Measurements from ENCODE around the gene CALML5.

Gene CALML5

DNA sequence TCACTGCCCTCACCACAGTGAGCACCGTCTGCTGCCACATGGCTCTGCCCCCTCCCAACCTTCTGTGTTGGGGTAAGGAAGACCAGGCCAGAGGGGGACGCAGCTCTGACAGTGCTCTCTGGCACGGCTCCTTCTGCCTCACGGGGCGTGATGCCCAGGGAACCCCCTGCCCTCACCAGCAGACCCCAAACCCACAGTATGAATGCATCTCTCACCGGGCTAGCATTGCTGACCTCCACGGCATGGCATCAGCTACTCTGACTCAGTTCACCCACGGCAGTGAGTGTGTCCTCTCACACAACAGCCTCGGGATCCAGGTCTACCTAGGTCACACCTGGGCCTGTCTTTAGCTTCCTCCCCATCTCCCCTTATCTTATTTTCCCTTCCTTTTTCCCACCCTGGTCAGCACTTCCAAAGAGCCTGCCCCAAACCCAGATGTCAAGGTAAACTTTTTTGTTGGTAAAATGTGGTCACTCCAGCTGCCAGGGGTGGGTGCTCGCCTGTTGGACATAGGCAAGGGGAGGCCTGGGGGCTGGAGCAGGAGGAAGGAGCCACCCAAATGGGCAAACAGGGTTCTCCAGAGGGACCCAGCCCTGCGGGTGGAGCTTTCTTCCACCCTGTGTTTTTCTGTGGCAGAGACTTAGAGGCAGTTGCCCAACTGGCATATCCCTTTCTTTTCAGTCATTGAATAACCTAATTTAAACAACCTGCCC lies 29.8 kb upstream of the CALML5 start:
- Mint-ChIP-seq H3K36me3 (no peaks in the 10 kb centered on the region), H3K27ac (no peak overlapping the region), H3K4me1 (no peaks in the 10 kb centered on the region), H3K27me3 (peaks cover 24% of the 10 kb centered on the region), H3K9me3 (no peaks in the 10 kb centered on the region), H3K4me3 (no peak overlapping the region)
- no peak for DNase-seq
- CTCF ChIA-PET: interaction anchor here (0.7 to 2.0 kb wide), 4 partner anchors 19 to 94 kb away, joined by 3 to 6 read pairs (median 4); no protein-coding TSS in a partner anchor

DNA sequence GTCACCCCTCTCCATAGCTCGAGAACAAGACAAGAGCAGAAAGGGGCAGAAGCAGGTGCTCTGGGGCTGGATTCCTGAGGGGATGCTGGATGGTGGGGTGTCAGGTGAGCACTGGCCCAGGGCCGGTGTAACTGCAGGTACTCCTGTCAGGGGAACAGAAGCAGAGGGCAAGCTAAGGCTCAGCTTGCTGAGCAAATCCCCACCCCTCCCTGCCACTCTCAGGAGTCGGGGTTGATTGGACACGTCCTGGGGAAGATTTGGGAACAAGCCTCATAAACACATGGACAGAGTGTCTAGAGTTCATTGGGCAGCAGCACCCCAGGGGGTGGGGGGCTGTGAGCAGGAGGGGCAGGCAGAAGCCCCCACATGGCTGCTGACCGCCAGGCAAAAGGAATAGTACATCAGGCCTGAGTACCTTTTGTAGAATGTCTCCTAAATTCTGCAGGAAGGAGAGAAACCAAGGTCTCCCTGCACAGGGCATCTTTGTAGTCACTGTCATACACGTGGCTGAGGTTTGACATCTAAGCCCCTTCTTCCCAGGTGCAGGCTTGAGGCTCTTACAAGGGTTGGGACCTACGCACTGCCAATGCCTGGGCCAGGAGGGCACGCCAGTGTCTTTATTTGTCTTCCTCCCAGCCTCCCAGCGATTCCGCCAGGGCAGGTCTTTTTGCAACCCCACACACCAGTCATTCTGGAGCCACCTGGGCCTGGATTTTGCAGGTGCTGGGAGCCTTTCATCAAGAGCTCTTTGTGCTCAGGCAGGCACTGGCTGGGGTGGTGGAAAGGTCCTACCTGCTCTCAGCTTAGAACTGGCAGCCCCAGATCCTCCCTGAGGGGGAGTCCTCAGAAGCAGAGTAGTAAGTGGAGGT lies 28.2 kb upstream of the CALML5 start:
- no peak overlapping the region for H3K27ac Mint-ChIP-seq
- no peak for DNase-seq
- H3K36me3 Mint-ChIP-seq: no peaks in the 10 kb centered on the region
- peaks cover 29% of the 10 kb centered on the region for H3K27me3 Mint-ChIP-seq
- no peak overlapping the region for H3K4me3 Mint-ChIP-seq
- no peaks in the 10 kb centered on the region for H3K9me3 Mint-ChIP-seq
- CTCF ChIA-PET: no interaction called here
- H3K4me1 Mint-ChIP-seq: no peaks in the 10 kb centered on the region

DNA sequence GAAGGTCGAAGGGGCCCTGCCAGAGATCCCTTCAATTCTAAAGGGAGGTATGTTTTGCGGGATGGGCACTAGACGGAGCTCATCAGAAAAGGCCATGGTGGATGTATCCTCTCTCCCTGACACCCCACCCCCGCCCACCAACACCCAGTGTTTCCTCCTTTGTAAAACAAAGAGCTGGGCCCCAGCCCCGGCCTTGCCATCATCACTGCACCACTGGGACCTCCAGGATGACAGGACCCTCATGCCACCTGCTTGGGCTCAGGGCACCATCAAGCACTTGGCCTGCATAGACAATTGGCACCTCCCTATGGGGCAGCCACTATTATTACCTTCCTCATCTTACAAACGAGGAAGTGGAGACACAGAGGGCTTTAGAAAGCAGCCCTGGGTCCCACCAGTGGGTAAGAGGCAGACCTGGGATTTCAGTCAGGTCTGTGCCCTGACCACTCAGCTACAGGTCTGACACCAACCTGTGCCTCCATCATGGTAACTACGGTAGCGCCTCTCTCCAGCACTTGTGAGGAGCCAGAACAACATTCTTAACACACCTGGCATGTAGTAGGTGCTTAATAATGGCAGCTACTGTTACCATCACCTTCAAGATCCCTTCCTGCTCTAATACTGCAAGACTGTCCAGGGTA lies 27.4 kb upstream of the CALML5 start:
- no peaks in the 10 kb centered on the region for H3K4me1 Mint-ChIP-seq
- no peak overlapping the region for H3K27ac Mint-ChIP-seq
- no peak for DNase-seq
- no peak overlapping the region for H3K4me3 Mint-ChIP-seq
- H3K9me3 Mint-ChIP-seq: no peaks in the 10 kb centered on the region
- H3K27me3 Mint-ChIP-seq: peaks cover 27% of the 10 kb centered on the region
- CTCF ChIA-PET: no interaction called here
- no peaks in the 10 kb centered on the region for H3K36me3 Mint-ChIP-seq

DNA sequence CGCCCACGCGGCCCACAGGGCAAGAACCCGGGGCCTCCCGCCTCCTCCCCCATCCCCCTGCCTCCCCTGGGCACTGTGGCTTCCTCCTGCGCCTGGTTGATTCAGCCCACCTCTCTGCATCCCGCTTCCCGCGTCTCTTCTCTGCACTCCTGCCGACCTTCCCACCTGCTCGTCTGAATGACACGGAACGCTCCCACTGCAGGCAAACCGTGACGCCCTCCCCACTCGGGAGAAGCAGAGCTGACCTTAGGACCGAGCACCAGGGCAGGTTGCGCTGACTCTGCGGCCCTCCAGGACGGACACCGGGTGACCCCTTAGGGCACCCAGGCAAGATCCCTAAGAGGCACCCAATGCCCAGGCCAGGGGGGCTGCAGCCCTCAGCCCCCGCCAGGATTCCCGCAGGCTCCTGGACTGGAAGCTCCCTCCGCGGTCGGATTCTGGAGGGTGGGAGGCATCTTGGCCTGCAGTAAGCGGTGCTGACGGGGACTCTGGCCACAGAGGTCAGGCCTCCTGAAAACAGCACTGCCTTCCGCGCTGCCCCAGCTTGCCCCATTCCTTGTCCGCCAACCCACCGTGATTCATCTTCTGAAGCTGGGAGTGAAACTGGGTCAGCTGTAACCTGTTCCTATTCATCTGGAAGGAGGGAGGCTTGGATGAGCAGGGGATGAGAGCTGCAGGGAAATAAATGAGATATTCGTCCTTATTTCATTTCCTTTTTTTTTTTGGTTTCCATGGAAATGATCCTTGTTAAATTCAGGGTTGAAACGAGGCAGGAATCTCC lies 26.4 kb upstream of the CALML5 start:
- H3K27ac Mint-ChIP-seq: no peak overlapping the region
- H3K36me3 Mint-ChIP-seq: no peaks in the 10 kb centered on the region
- peaks cover 22% of the 10 kb centered on the region for H3K27me3 Mint-ChIP-seq
- no peaks in the 10 kb centered on the region for H3K4me1 Mint-ChIP-seq
- H3K9me3 Mint-ChIP-seq: no peaks in the 10 kb centered on the region
- DNase-seq: no peak
- CTCF ChIA-PET: no interaction called here
- no peak overlapping the region for H3K4me3 Mint-ChIP-seq

DNA sequence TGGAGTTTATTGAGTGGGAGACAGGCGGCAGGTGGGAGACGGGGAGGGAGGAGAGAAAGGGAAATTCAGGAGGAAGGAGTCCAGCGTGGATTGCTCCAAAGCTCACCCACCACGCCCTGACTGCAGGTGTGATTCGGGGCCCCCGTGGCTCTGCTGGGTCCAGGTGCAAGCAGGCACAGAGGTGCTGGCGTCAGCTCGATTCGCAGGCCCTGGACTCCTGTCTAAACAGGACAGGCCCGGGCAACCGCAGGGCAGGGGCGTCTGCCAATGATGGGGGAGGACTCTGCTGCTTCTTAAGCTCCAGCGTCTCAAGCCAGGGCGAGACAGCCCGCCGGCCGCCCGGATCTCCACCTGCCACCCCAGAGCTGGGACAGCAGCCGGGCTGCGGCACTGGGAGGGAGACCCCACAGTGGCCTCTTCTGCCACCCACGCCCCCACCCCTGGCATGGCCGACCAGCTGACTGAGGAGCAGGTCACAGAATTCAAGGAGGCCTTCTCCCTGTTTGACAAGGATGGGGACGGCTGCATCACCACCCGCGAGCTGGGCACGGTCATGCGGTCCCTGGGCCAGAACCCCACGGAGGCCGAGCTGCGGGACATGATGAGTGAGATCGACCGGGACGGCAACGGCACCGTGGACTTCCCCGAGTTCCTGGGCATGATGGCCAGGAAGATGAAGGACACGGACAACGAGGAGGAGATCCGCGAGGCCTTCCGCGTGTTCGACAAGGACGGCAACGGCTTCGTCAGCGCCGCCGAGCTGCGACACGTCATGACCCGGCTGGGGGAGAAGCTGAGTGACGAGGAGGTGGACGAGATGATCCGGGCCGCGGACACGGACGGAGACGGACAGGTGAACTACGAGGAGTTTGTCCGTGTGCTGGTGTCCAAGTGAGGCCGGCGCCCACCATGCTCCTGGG lies 25.5 kb upstream of the CALML5 start, which contains the start of gene CALML3:
Gene CALML3, plus strand, starts transcription at position 321 of the 920 bp plus-strand sequence. Its CDS starts 125 bp downstream, at position 446.
- Mint-ChIP-seq H3K9me3 (no peaks in the 10 kb centered on the region), H3K4me1 (no peaks in the 10 kb centered on the region), H3K36me3 (no peaks in the 10 kb centered on the region), H3K4me3 (no peak within 1 kb of the TSS), H3K27ac (no peak within 1 kb of the TSS), H3K27me3 (peaks cover 22% of the 10 kb centered on the region)
- no peak for DNase-seq
- CTCF ChIA-PET: no interaction called here

DNA sequence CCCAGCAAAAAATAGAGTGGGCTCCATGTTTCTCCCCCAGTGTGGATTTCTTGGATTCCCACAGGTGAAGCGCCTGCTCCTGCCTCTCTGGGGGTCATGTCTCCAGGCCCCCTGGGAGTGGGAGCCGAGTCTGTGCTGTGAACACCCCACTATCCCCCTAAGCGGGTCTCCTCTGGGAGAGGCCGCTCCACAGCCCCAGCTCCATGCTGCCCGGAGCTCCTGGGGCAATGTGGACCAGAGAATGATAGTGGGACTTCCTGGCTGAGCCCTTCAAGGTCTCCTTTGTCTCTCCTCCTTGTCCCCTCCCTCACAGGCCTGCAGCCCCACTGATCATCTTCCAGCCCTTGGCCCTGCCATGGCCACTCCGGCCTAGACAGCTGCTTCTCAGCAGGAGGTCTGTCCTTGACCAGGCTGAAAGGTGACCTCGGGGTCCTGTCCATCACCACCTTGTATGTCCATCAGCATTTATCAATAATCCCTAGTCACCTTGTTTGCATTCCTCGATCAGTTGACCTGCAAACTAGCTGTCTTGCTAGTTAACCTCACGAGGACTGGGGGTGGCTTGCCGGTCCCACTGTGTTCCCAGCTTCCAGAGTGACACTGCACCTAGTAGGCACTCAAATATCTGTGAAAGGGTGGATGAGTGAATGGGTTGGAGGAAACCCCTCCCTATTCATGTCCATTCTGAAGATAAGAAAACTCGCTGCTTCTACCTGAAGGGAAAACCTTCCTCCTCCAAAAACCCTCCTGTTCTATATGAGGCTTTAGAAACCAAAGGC lies 24.6 kb upstream of the CALML5 start:
- Mint-ChIP-seq H3K4me3 (no peak overlapping the region), H3K9me3 (no peaks in the 10 kb centered on the region), H3K27me3 (peaks cover 20% of the 10 kb centered on the region), H3K27ac (no peak overlapping the region), H3K36me3 (no peaks in the 10 kb centered on the region), H3K4me1 (no peaks in the 10 kb centered on the region)
- CTCF ChIA-PET: no interaction called here
- DNase-seq: no peak

DNA sequence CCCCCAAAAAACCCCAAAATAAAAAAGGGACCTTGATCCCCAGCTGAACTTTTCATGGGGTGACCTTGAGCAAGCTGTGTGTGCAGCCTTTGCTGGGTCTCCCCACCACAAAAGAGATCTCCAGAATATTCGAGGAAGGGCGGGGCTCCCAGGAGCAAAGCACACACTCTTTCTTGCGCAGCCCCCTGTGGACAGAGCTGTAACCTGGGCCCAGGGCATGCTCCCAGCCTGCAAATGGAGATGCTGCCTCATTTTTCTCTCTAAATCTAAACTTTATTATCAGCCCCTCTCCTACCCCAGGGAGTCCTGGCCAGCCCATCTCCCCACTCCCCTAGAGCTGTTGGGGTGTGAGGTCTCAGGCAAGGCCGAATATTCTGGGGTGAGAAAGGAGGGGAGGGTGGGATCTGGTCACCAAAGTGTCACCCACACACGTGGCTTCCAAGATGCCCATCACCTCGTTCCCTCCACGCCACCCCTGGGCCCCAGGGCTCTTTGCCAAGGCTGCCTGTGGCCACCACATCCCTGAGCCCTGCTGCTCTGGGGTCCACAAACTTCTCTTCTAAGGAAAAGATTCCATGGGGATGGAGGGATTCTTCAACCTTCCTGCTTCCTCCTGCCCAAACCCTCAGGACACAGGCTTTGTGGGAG lies 23.7 kb upstream of the CALML5 start:
- H3K9me3 Mint-ChIP-seq: no peaks in the 10 kb centered on the region
- CTCF ChIA-PET: no interaction called here
- no peak overlapping the region for H3K4me3 Mint-ChIP-seq
- H3K36me3 Mint-ChIP-seq: no peaks in the 10 kb centered on the region
- DNase-seq: no peak
- H3K27ac Mint-ChIP-seq: no peak overlapping the region
- H3K4me1 Mint-ChIP-seq: no peaks in the 10 kb centered on the region
- peaks cover 26% of the 10 kb centered on the region for H3K27me3 Mint-ChIP-seq

DNA sequence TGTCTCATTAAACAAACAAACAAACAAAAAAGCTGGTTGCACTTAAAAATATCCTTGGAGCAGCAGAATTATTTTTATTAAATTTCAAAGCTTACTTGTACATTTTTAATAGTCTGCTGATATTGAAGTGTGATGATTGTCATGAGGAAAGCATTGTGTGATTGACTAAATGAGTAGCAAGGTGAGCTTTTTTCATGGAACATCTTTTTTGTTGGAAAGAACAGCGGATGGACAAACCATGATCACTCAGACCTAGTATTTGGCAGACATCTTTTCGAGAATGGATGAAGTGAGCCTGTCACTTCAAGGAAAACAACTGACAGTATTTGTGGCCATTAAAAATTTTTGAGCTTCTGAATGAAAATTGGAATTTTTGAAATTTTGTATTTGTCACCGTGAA lies 19.7 kb upstream of the CALML5 start:
- H3K27me3 Mint-ChIP-seq: peaks cover 42% of the 10 kb centered on the region
- H3K36me3 Mint-ChIP-seq: no peaks in the 10 kb centered on the region
- H3K4me3 Mint-ChIP-seq: no peak overlapping the region
- H3K27ac Mint-ChIP-seq: no peak overlapping the region
- no peaks in the 10 kb centered on the region for H3K4me1 Mint-ChIP-seq
- H3K9me3 Mint-ChIP-seq: no peaks in the 10 kb centered on the region
- CTCF ChIA-PET: no interaction called here
- DNase-seq: no peak

DNA sequence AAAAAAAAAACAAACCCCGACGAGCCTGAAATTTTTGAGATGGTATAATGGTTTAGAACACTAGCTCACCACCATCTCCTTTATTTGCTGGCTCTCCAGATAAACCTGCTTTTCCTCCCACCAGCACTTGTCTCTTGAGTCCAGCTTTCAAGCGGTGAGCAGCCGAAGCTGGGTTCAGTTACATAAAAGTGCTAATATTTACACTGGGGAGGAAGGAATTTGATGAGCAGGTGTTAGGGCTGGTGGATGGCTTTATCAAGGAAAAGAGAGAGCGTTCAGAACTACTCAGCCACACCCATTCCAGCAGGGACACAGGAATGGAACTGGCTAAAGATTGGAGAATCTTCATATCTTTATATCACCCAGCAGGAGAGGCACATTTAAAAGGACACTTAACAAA lies 18.8 kb upstream of the CALML5 start:
- Mint-ChIP-seq H3K4me1 (peaks cover 4% of the 10 kb centered on the region), H3K36me3 (no peaks in the 10 kb centered on the region), H3K27ac (no peak overlapping the region), H3K9me3 (no peaks in the 10 kb centered on the region), H3K4me3 (no peak overlapping the region), H3K27me3 (peaks cover 42% of the 10 kb centered on the region)
- no peak for DNase-seq
- CTCF ChIA-PET: no interaction called here

DNA sequence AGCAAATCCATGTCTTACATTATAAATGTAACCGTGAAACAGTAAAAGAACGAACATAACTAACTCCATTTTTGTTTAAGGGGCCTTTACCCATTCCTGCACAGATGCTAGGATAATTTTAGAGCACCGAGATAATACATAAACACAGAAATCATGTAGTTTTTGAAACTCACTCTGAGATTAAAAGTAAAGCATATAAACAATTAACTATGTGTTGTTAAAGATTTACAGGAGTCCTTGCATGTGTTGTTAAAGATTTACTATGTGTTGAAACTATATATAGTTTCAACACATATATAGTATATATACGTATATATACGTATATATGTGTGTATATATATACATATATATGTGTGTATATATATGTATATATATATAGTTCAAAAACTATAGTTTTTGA lies 18.2 kb upstream of the CALML5 start:
- peaks cover 45% of the 10 kb centered on the region for H3K27me3 Mint-ChIP-seq
- DNase-seq: no peak
- peaks cover 7% of the 10 kb centered on the region for H3K4me1 Mint-ChIP-seq
- H3K4me3 Mint-ChIP-seq: no peak overlapping the region
- H3K9me3 Mint-ChIP-seq: no peaks in the 10 kb centered on the region
- H3K27ac Mint-ChIP-seq: no peak overlapping the region
- CTCF ChIA-PET: interaction anchor here (0.8 kb wide), 1 partner anchor 105 kb away, joined by 3 read pairs; no protein-coding TSS in a partner anchor
- no peaks in the 10 kb centered on the region for H3K36me3 Mint-ChIP-seq

DNA sequence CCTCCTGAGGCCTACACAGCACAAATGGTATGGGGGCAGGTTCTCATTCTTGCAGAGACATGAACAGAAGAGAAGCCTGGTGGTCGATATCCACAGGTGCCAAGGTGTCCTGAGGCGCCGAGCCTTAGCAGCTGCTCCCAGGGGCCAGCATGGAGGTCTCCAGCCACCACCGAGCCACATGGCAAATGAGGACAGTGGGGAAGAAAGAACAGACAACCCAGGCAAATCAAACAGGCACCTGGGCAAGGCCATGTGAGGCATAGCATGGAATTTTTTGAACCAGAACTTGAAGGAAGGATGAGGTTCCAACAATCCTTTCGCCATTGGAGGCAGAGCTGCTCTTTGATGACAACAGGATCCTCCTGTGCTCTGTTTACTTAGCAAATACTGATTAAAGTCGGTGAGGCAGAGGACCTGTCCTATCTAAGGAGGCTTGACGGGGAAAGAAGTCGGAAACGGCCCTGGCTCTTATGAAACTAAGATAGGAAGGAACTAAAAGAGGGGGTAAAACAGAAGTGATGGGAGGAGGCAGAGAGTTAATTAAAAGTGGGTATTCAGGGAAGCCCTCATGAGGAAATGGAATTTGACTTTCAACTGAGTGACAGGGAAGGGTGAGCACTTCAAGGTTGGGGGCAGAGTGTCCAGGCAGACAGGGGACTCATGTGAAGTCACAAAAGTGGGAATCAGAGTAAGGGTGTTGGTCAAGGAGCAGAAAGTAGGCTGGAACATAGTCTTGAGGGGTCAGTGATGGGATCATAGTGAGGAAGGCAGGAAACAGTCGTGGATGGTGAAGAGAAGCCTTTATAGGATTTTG lies 16.8 kb upstream of the CALML5 start:
- Mint-ChIP-seq H3K9me3 (no peaks in the 10 kb centered on the region), H3K4me1 (peaks cover 7% of the 10 kb centered on the region), H3K36me3 (no peaks in the 10 kb centered on the region), H3K27me3 (peaks cover 59% of the 10 kb centered on the region), H3K4me3 (no peak overlapping the region), H3K27ac (no peak overlapping the region)
- CTCF ChIA-PET: no interaction called here
- DNase-seq: no peak

Measured in activated naive CD4-positive, alpha-beta T cell treated with anti-CD3 and anti-CD28 coated beads, Interleukin-2, amount 10 ng/mL, durations not matched to agents 7 days and 5 days (primary cell).